ENCODE results near the gene SNX11.

Gene SNX11

DNA sequence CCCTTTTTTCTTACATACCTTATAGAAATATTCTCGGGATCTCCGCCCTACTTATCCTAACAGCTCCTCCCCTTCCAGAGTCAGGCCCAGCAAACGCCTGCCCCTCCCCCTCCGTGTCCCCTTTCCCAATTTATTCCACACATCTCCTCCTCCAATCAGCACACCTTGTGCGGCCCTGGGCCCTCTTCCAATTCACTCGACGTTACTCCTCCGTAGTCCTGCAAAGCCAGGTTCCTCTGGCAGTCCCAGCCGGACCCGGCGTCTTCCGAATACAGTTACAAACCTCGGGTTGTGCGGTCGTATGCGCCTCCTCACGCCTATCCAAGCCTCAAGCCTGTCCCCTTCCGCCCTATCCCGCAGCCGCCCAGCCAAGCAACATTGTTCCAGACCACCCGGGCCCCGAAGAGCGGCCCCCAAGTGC lies 7.0 kb upstream of the SNX11 start:
- DNase-seq = peak; percentile 71

DNA sequence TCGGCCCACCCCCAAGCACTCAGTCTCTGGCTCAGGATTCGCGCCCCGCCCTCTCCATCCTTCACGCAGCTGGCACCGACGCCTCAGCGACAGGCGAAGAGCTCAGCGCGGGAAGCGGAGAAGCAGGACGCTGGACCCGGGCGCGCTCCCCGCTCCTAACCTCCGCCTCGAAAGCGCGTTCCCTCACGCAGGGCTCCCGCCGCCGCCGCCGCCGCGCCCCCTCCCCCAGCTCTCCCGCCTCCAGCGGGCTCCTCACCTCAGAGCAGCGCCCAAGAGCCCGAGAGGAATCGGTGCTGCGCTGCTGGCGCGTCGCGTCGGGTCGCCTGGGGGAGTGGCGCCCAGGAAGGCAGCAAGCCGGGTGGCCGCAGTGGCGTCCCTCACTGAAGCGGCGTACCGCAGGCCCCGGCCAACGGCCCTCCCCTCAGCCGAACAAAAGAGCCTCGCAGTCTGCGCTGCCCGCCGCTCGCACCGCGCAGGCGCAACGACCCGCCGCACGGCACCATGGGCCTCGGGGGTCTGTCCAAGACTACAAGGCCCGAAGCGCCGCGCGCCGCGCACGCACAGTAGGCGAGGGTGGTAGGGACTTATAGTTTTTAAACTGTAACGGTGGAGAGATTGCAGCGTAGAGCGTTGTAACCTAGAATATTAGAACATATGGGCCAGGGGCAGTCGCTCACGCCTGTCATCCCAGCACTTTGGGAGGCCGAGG lies 6.4 kb upstream of the SNX11 start, which contains the start of gene CBX1:
CBX1 (minus strand) TSS at position 467 of the 709 bp plus-strand sequence. CDS start 24,474 bp downstream, outside the sequence.
- peak; percentile 96 for DNase-seq

DNA sequence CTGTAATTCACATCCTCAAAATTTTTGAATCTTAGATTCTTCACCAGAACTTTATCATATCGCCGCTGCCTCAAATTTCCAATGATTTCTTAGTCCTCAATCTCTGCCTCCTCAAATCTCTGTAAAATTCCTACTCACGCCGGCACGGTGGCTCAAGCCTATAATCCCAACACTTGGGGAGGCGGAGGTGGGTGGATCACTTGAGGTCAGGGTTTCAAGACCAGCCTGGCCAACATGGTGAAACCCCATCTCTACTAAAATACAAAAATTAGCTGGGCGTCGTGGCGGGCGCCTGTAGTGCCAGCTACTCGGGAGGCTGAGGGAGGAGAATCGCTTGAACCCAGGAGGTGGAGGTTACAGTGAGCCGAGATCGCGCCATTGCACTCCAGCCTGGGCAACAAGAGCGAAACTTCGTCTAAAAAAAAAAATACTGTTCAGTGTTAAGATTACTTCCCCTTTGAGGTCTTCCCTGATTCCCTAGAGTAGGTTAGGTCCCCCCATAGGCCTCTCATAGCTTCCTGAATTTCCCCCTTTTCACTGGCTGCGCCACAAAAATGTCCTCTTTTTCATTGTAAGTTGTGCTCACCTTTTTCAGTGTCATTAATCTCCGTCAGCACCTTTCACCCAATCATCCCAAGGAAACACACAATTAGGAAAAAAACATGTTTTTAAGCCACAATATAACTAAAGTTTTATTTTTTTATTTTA lies 5.4 kb upstream of the SNX11 start:
- no peak for DNase-seq

GRCh38 chr17:48102798-48103715 lies 4.5 kb upstream of the SNX11 start:
- DNase-seq = no peak

DNA sequence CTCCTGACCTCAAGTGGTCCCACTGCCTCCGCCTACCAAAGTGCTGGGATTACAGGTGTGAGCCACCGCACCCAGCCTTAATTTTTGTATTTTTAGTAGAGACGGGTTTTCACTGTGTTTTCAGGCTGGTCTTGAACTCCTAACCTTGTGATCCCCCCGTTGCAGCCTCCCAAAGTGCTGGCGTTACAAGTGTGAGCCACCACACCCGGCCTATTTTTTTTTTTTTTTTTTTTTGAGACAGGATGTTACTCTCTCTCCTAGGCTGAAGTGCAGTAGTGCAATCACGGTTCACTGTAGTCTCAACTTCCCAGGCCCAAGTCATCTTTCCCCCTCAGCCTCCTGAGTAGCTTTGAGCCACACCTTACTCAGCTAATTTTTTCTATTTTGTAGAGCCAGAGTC lies 3.1 kb upstream of the SNX11 start:
- no peak for DNase-seq

- no peak for DNase-seq
Measured at GRCh38 chr17:48106802-48107136, 797 bp upstream of the SNX11 start.

DNA sequence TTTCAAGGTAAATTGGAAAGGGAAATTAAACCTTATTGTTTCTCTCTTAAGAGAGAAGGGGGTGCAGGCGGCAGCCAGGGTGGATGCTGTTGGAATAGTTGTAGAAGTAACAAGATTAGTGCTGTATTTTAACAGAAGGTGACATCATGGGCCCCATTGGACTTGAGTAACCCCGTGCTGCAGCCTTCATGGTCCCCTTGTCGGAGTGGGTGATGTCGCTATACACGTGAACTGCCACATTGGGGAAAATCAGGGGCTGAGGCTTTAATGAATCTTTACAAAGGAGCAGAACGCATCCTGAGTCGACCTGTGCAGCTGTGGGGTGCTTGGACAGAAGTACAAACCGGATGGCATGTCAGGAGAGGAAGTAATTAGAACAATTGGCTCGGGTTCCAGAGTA lies 3.2 kb downstream of the SNX11 start:
- no peak for DNase-seq

DNA sequence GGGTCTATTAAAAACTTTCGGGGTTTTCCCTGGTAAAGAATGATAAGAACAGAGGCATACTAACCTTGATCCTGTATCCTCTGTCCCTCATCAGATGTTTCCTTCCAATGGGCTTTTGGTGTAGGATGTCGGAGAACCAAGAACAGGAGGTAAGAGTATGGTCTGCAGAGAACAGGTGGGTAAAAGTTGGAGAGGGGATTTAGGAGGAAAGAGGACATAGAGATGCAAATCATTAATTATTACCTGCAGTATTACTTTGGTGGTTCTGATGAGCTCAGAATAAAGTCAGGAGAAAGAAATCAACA lies 4.3 kb downstream of the SNX11 start:
- DNase-seq = no peak

DNA sequence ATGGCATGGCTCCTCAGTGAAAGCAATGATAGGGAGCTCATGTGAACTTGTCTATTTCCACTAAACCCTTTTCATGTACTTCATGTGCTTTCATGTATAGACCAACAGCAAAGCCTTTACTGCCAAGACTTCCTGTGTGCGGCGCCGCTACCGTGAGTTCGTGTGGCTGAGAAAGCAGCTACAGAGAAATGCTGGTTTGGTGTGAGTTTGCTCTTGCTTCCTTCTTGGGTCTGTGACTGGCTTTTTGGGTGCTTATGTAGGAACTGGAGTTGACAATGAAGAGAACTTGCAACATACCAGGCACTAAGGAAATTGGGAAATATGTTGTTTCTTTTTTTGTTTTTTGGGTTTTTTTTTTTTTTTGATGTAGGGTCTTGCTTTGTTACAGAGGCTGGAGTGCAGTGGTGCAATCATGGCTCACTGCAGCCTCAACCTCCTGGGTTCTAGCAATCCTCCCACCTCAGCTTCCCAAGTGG lies 5.7 kb downstream of the SNX11 start:
- DNase-seq = no peak

DNA sequence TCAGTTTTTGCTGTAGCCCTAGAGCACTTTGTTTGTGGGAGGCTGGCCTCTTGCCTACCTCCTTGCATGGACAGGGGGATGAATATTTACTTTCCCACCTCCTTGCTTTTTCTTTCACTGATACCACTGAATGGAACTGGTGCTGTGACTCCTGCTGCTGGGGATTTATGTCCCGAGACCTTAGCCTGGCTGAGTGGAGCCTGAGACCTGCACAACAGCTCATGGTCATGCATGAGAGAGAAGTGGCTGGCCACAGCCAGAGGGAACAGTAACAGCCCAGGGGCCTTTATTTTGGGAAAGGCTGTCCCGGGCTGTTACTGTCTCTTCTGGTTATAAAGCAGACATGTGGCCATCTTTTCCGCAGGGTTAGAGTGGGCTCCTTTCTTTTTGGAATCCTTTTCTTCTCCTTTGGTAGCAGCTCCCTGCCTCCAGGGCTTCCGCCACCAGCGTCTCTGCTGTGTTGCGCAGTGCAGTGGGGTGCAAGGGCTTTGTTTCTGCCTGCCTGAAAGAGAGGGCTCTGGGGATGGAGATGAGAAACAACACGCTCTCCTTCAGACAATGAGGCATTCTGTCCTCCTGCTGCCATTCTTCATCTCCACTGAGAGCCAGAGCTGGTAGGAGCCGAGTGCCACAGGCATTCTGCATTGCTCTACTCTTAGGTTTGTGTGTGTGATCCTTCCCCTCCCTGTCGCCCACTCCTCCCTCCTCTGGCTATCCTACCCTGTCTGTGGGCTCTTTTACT lies 14.5 kb downstream of the SNX11 start:
- no peak for DNase-seq

DNA sequence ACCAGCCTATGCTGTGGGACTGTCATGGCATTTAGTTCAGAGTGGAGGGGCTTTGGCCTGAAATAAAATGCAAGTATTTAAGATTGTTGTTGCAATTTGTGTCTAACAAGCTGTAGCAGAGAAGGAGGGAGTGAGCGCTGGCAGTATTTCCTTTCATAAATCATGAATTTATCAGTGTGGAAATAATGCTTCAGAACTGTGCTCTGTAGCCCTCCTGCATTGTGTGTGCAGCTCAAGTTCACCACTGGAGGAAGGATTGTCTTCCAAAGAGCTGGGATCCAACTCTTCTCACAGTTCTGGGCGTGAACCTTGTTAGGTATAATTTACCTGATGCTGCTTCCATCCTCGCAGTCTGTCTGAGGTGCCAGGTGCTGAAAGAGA lies 15.1 kb downstream of the SNX11 start:
- peak; percentile 26 for DNase-seq

- DNase-seq = peak; percentile 90
Measured at GRCh38 chr17:48123111-48123510, 15.5 kb downstream of the SNX11 start.

GRCh38 chr17:48123776-48124388 lies 16.3 kb downstream of the SNX11 start:
- no peak for DNase-seq

- DNase-seq = peak; percentile 57
Measured at GRCh38 chr17:48125829-48126531, 18.4 kb downstream of the SNX11 start.

- no peak for DNase-seq
Measured at GRCh38 chr17:48126532-48126850, 18.9 kb downstream of the SNX11 start.

DNA sequence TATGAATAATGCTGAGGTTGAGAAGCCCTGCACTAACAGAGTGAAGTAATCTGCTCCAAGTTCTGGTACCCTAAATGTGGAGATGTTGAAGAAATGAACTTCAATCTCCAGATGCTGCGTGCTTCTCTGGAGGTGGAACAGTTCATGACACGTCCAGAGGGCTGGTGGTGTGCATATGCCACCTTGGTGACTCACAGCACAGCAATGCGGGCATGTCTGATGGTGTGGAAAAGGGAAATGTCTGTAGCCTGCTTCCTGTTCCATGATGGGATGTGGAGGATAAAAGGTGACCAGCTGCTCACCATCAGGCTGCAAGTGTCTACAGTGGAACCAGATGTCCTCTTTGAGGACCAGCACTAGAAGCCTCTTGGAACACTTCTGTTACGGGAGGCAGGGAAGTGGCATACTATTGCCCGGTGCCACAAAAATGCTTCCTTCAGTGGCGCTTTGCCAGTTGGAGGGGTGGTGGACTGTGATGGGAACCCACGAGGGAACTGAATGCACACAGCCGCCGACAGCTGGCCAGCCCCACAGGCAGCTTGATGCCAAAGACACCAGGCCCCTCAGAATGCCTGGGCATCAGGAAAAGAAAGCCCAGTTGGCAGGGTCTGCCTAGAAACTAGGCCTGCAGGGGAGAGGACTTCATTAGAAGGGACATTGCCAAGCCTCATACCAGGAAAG lies 19.9 kb downstream of the SNX11 start:
- peak; percentile 77 for DNase-seq

GRCh38 chr17:48128400-48128799 lies 20.8 kb downstream of the SNX11 start:
- no peak for DNase-seq

DNA sequence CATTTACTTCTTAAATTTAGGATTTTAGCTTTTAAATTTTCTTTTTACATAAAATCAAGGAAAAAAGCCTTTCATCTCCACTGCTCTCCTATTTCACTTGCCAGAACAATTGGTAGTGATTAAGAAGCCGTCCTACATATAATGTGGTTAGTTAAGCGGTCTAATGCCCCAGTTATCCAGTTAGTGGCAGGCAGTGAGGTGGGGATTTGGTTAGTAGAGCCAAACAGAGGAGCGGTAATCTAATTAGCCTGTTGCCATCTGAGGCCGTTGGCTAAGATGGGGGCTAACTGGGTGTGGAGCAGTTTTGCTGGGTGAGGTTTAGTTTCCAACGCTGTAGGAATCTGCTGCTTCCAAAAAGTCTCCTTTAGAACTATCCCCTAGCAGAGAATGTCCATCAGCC lies 22.4 kb downstream of the SNX11 start:
- DNase-seq = no peak

GRCh38 chr17:48131216-48131824 lies 23.8 kb downstream of the SNX11 start:
- peak; percentile 92 for DNase-seq

- DNase-seq = no peak
Measured at GRCh38 chr17:48132385-48132784, 24.8 kb downstream of the SNX11 start.

All from NCI-H1694 (cell line).